Measurements from ENCODE around the gene RBCK1. TPM values are rescaled to one million over a fixed set of nuclear protein-coding genes. Genes with fewer than 3 reads are reported as not detected.

RBCK1 gene
- total RNA-seq, 1 donor from 2014 or later = 97.6 TPM

DNA sequence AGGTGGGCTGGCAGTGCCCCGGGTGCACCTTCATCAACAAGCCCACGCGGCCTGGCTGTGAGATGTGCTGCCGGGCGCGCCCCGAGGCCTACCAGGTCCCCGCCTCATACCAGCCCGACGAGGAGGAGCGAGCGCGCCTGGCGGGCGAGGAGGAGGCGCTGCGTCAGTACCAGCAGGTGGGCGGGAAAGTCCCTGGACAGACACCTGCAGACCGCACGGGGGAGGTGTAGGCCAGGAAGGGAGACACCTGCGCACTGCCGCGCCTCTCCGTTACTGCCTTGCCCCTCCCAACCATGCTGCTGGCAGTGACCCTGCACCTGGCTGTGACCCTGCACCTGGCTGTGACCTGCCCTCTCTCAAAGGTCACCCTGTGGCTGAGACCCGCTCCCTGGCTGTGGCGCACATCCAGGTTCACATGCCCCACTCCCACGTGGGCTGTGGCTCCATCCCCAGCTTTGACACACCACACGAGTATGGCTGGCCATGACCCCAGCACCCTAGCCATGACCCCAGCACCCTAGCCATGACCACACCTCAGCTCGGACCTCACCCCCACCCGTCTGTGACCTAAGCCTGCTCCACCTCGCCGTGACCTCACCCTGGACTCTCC, 11.6 kb downstream of the RBCK1 start:
- Mint-ChIP-seq H3K27me3 (ENCODE audit: unreplicated experiment) (peaks cover 5% of the 10 kb centered on the region), H3K27ac (ENCODE audit: unreplicated experiment) (no peak overlapping the region), H3K4me3 (ENCODE audit: unreplicated experiment) (no peak overlapping the region), H3K9me3 (ENCODE audit: unreplicated experiment) (peaks cover 2% of the 10 kb centered on the region), H3K4me1 (ENCODE audit: low read depth, unreplicated experiment) (peaks cover 4% of the 10 kb centered on the region), H3K36me3 (ENCODE audit: unreplicated experiment) (peaks cover 9% of the 10 kb centered on the region)
- DNase-seq = no peak
- TF ChIP-seq, protein P1, sequence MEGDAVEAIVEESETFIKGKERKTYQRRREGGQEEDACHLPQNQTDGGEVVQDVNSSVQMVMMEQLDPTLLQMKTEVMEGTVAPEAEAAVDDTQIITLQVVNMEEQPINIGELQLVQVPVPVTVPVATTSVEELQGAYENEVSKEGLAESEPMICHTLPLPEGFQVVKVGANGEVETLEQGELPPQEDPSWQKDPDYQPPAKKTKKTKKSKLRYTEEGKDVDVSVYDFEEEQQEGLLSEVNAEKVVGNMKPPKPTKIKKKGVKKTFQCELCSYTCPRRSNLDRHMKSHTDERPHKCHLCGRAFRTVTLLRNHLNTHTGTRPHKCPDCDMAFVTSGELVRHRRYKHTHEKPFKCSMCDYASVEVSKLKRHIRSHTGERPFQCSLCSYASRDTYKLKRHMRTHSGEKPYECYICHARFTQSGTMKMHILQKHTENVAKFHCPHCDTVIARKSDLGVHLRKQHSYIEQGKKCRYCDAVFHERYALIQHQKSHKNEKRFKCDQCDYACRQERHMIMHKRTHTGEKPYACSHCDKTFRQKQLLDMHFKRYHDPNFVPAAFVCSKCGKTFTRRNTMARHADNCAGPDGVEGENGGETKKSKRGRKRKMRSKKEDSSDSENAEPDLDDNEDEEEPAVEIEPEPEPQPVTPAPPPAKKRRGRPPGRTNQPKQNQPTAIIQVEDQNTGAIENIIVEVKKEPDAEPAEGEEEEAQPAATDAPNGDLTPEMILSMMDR (IDR thresholded peaks at IDR 0.05; ENCODE audit: partially characterized antibody, unreplicated experiment) = no peak

DNA sequence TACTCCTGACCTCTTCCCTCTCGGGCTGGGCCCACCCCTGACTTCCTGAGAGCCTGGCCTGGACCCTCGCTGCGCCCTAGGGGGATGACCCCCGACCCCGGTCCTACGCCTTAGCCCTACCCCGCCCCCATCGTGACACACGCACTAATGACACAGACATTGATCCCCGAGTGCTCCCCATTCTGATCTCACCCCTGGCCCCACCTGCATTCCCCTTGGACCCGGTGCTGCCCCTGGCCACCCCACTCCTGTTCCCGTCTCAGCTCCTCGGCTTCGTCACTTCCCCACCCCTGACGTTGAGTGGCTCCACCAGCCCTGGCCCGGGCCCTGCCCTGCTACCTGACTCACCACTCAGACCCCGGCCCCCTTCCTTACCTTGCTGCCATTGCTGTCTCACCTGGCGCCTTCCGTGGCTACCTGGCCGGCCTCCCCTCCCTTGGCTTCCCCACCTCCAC, 12.1 kb downstream of the RBCK1 start:
- H3K4me1 Mint-ChIP-seq (ENCODE audit: low read depth, unreplicated experiment) = peaks cover 4% of the 10 kb centered on the region
- peaks cover 5% of the 10 kb centered on the region for H3K27me3 Mint-ChIP-seq (ENCODE audit: unreplicated experiment)
- H3K9me3 Mint-ChIP-seq (ENCODE audit: unreplicated experiment) = peaks cover 2% of the 10 kb centered on the region
- no peak overlapping the region for H3K4me3 Mint-ChIP-seq (ENCODE audit: unreplicated experiment)
- H3K36me3 Mint-ChIP-seq (ENCODE audit: unreplicated experiment) = peaks cover 9% of the 10 kb centered on the region
- H3K27ac Mint-ChIP-seq (ENCODE audit: unreplicated experiment) = no peak overlapping the region
- DNase-seq = no peak
- TF ChIP-seq, protein P1 (IDR thresholded peaks at IDR 0.05; ENCODE audit: partially characterized antibody, unreplicated experiment) = no peak

DNA sequence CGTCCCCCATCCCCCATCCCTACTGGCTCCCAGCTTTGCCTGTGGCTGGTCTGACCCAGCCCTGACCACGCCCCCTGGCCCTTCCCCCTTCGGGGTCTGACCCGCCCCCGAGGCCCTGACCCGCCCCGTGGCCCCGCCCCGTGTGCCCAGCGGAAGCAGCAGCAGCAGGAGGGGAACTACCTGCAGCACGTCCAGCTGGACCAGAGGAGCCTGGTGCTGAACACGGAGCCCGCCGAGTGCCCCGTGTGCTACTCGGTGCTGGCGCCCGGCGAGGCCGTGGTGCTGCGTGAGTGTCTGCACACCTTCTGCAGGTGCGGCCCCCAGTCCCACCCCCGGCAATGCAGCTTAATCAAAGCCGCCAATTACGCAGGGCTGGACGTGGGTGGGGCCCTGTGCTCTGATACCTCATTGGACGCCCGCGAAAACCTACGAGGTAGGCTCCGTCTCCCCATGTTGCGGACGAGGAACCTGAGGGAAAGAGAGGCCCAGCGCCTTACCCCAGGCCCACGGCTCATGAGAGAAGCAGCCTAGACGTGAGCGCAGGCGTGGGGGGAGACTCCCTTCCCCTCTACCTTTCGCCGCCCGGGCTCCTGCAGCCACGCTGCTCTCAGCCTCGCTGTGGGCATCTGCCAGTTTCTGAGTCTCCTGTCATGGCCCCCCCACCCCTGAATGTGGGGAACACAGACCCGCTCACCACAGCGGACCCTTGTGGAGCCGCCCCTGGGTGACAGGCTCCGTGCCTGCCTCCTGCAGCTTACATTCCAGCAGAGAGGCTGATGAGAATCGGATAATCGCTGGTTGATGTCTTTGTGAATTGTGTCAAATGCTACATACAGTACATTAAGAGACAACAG, 12.8 kb downstream of the RBCK1 start:
- H3K4me1 Mint-ChIP-seq (ENCODE audit: low read depth, unreplicated experiment) = peaks cover 4% of the 10 kb centered on the region
- peaks cover 2% of the 10 kb centered on the region for H3K9me3 Mint-ChIP-seq (ENCODE audit: unreplicated experiment)
- H3K36me3 Mint-ChIP-seq (ENCODE audit: unreplicated experiment) = peaks cover 9% of the 10 kb centered on the region
- TF ChIP-seq, protein P1 (IDR thresholded peaks at IDR 0.05; ENCODE audit: partially characterized antibody, unreplicated experiment) = no peak
- peaks cover 5% of the 10 kb centered on the region for H3K27me3 Mint-ChIP-seq (ENCODE audit: unreplicated experiment)
- no peak overlapping the region for H3K27ac Mint-ChIP-seq (ENCODE audit: unreplicated experiment)
- no peak overlapping the region for H3K4me3 Mint-ChIP-seq (ENCODE audit: unreplicated experiment)
- peak; percentile 61 for DNase-seq

DNA sequence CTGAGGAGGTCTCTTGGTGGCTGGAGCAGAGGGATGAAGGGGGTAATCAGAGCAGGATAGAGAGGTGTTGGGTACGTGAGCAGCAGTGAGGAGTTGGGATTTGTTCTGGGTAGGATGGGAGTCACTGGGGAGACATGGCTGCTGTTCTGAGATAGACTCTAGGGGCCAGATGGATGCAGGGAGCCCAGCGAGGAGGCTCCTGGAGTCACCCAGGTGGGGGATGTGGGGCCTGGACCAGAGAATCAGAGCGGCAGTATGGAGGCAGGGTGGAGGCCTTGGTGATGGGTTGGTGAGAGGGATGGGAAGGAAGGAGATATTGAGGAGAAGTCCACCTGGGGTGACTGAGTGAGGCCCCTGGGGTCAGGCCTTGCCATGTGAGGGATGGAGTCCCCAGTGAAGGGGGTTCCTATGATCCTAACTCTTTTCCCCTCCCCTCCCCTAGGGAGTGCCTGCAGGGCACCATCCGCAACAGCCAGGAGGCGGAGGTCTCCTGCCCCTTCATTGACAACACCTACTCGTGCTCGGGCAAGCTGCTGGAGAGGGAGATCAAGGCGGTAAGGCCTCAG, 13.7 kb downstream of the RBCK1 start:
- Mint-ChIP-seq H3K36me3 (ENCODE audit: unreplicated experiment) (peaks cover 8% of the 10 kb centered on the region), H3K4me3 (ENCODE audit: unreplicated experiment) (no peak overlapping the region), H3K9me3 (ENCODE audit: unreplicated experiment) (peaks cover 4% of the 10 kb centered on the region), H3K27me3 (ENCODE audit: unreplicated experiment) (peaks cover 5% of the 10 kb centered on the region), H3K27ac (ENCODE audit: unreplicated experiment) (no peak overlapping the region), H3K4me1 (ENCODE audit: low read depth, unreplicated experiment) (peaks cover 4% of the 10 kb centered on the region)
- TF ChIP-seq, protein P1 (IDR thresholded peaks at IDR 0.05; ENCODE audit: partially characterized antibody, unreplicated experiment) = no peak
- no peak for DNase-seq

Data from glutamatergic neuron (in vitro differentiated cells).